Epithelial cell of umbilical artery (primary cell): ENCODE measurements around the gene ASB12. TPM values are rescaled to one million over a fixed set of nuclear protein-coding genes. Genes with fewer than 3 reads are reported as not detected.

Source experiments
- total RNA-seq: library from RNA; depleted of rRNA; stranded (reverse); fragments of >200 nt; gene quantifications from 2 replicates; pipeline ENCODE4 v1.2.3, GENCODE V29; 2014

The ASB12 gene
- not detected in 2 replicates for total RNA-seq

GRCh38 chrX:64230123-64230970 lies at the start of gene ASB12:
ASB12 (minus strand) TSS chrX:64230607; CDS start chrX:64225650, 4,957 bp downstream.

GRCh38 chrX:64205441-64205734 lies 25.0 kb downstream of the ASB12 start, which contains the start of gene AMER1:
AMER1 (minus strand) TSS chrX:64205708; CDS start chrX:64193286, 12,422 bp downstream.

Other genes with a start within 250 kb of the ASB12 start
- gene AMER1, start 24.9 kb downstream of the ASB12 start, total RNA-seq, result 0.97 and 1.1 TPM in 2 replicates
- gene MTMR8, start 164.8 kb upstream of the ASB12 start, total RNA-seq, result 0.15 and 0.65 TPM in 2 replicates